Progenitor cell of endocrine pancreas (in vitro differentiated cells): ENCODE data around the gene HELQ. TPM values are rescaled to one million over a fixed set of nuclear protein-coding genes. Genes with fewer than 3 reads are reported as not detected.
"Not testable (repeated sequence)": the region's sequence is repeated elsewhere in the genome, so short reads cannot be mapped to it uniquely, and the experiment has no call there.

Experiments used
- DNase-seq: peaks from one replicate; pipeline ENCODE4 v3.0.0; 2021; ENCODE audit warnings: low spot score; ENCODE audit not compliant: unreplicated experiment
- H3K27ac Mint-ChIP-seq: 2 replicates; pipeline ENCODE4 v1.8.0; 2021; ENCODE audit warnings: mild to moderate bottlenecking, moderate library complexity, mixed read lengths
- H3K27me3 Mint-ChIP-seq: 2 replicates; pipeline ENCODE4 v1.8.0; 2021; ENCODE audit warnings: mixed read lengths
- H3K36me3 Mint-ChIP-seq: 2 replicates; pipeline ENCODE4 v1.8.0; 2022; ENCODE audit warnings: mixed read lengths; ENCODE audit not compliant: insufficient read depth
- H3K4me1 Mint-ChIP-seq: 2 replicates; pipeline ENCODE4 v1.8.0; 2021; ENCODE audit warnings: low read depth, mixed read lengths
- H3K4me3 Mint-ChIP-seq: 2 replicates; pipeline ENCODE4 v1.8.0; 2021; ENCODE audit warnings: low read depth, mild to moderate bottlenecking, moderate library complexity, mixed read lengths
- H3K9me3 Mint-ChIP-seq: 2 replicates; pipeline ENCODE4 v1.8.0; 2021; ENCODE audit warnings: low read depth, mixed read lengths
- long read RNA-seq: library from polyadenylated mRNA; unstranded; transcript quantifications from one replicate; pipeline ENCODE4 v2.0.0, GENCODE V29; 2020
- total RNA-seq: library from RNA; stranded (reverse); gene quantifications from 2 replicates; pipeline ENCODE4 v1.2.1, GENCODE V29; 2021
- TF ChIP-seq, protein P1 (sequence below): fragments of 200-600 bp; sonication (generic); IDR thresholded peaks from one replicate; pipeline ENCODE4 v1.5.0; 2021; ENCODE audit warnings: antibody characterized with exemption, mild to moderate bottlenecking; ENCODE audit not compliant: unreplicated experiment

Gene HELQ, protein sequence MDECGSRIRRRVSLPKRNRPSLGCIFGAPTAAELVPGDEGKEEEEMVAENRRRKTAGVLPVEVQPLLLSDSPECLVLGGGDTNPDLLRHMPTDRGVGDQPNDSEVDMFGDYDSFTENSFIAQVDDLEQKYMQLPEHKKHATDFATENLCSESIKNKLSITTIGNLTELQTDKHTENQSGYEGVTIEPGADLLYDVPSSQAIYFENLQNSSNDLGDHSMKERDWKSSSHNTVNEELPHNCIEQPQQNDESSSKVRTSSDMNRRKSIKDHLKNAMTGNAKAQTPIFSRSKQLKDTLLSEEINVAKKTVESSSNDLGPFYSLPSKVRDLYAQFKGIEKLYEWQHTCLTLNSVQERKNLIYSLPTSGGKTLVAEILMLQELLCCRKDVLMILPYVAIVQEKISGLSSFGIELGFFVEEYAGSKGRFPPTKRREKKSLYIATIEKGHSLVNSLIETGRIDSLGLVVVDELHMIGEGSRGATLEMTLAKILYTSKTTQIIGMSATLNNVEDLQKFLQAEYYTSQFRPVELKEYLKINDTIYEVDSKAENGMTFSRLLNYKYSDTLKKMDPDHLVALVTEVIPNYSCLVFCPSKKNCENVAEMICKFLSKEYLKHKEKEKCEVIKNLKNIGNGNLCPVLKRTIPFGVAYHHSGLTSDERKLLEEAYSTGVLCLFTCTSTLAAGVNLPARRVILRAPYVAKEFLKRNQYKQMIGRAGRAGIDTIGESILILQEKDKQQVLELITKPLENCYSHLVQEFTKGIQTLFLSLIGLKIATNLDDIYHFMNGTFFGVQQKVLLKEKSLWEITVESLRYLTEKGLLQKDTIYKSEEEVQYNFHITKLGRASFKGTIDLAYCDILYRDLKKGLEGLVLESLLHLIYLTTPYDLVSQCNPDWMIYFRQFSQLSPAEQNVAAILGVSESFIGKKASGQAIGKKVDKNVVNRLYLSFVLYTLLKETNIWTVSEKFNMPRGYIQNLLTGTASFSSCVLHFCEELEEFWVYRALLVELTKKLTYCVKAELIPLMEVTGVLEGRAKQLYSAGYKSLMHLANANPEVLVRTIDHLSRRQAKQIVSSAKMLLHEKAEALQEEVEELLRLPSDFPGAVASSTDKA
- total RNA-seq = 14.1 and 18.9 TPM in 2 replicates
- long read RNA-seq, transcript HELQ-201 (18 exons, 3,579 nt) = minor isoform, 5 of 58 reads
- long read RNA-seq, transcript HELQ-204 (17 exons, 3,315 nt) = minor isoform, 5 of 58 reads
- long read RNA-seq, transcript HELQ-202 (2 exons, 744 nt) = major isoform, 10 of 58 reads
- long read RNA-seq, partial matches to known transcripts = 21 of 58 reads
- long read RNA-seq, other reads (novel, unspliced or antisense) = 14 of 58 reads

DNA sequence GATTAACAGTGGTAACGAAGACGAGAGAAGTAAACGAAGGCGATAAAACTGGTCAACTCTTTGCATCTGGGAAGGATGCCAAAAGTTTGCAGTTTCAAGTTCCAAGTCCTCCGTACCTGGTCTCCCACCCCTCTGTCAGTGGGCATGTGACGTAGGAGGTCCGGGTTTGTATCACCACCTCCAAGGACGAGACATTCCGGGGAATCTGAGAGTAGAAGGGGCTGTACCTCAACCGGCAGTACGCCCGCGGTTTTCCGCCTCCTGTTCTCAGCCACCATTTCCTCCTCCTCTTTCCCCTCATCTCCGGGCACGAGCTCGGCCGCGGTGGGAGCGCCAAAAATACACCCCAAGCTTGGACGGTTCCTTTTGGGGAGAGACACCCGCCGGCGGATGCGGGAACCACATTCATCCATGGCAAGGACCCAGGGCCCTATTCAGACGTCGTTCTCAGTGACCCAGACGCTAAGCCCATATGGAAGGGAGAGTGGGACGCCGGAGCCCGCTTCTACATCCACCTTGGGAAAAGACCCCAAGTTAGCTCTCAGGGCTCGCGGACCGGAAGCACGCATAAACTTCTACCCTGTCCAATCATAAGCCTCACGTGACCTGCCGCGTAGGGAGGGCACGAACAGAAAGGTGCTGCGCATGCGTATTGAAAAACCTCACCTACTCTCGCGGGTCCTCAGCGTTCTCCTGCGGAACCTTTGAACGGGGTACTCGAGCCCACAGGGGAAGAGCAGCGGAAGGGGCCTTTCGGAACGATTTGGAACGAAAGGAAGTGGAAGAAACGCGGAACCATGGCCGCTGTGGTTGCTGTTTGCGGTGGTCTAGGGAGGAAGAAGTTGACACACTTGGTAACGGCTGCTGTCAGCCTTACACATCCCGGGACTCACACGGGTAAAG, at the start of gene HELQ, which contains the start of gene MRPS18C:
HELQ (minus strand) TSS at position 543 of the 903 bp plus-strand sequence; CDS start at position 413, 130 bp downstream.
MRPS18C (plus strand) TSS at position 778 of the 903 bp plus-strand sequence; CDS start at position 798, 20 bp downstream.
- peak within 1 kb of the TSS; percentile 99 for H3K4me3 Mint-ChIP-seq
- TF ChIP-seq, protein P1, sequence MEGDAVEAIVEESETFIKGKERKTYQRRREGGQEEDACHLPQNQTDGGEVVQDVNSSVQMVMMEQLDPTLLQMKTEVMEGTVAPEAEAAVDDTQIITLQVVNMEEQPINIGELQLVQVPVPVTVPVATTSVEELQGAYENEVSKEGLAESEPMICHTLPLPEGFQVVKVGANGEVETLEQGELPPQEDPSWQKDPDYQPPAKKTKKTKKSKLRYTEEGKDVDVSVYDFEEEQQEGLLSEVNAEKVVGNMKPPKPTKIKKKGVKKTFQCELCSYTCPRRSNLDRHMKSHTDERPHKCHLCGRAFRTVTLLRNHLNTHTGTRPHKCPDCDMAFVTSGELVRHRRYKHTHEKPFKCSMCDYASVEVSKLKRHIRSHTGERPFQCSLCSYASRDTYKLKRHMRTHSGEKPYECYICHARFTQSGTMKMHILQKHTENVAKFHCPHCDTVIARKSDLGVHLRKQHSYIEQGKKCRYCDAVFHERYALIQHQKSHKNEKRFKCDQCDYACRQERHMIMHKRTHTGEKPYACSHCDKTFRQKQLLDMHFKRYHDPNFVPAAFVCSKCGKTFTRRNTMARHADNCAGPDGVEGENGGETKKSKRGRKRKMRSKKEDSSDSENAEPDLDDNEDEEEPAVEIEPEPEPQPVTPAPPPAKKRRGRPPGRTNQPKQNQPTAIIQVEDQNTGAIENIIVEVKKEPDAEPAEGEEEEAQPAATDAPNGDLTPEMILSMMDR = no peak
- H3K9me3 Mint-ChIP-seq = no peaks in the 10 kb centered on the region
- peaks cover 20% of the 10 kb centered on the region for H3K36me3 Mint-ChIP-seq
- H3K27ac Mint-ChIP-seq = peak within 1 kb of the TSS; percentile 99
- DNase-seq = peak; percentile 88
- H3K4me1 Mint-ChIP-seq = peaks cover 14% of the 10 kb centered on the region
- H3K27me3 Mint-ChIP-seq = no peaks in the 10 kb centered on the region

DNA sequence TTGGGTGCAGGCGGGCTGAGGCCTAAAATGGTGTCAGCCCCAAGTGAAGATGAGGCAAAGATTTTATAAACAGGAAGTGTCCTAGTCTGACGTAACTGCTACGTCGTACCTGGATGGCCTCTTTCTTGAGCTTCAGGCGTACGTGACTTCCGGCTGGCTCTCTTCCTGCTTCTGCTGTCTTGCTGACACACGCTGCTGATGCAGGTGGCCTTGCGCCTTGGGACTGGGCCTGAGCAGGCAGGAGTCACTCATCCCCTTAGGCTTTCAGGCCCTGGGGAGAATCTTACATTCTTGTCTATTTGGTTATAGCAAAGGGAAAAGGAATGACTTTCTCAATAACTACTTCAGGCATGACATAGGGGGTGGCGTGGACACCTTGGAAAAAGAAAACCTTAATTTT, 49.4 kb upstream of the HELQ start:
- TF ChIP-seq, protein P1 = no peak

DNA sequence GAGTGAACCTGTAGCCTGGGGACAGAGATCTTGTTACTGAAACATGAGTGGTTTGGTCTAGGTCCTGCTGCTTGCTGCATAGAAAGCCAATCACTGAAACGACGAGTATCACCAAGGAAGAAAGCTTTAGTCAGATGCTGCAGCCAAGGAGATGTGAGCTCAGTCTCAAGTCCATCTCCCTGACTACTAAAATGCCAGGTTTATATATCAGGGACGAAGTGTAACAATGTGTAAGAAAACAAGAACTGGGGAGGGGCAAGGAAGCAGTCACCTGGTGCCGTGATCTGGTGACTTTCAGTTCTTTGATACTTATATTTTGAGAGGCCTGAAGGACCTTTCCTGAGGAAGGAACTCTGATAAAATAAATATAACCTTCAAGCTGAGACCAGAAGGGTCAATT, 48.9 kb upstream of the HELQ start:
- no peaks in the 10 kb centered on the region for H3K36me3 Mint-ChIP-seq
- H3K4me3 Mint-ChIP-seq = no peak overlapping the region
- peaks cover 4% of the 10 kb centered on the region for H3K27me3 Mint-ChIP-seq
- TF ChIP-seq, protein P1 = no peak
- H3K4me1 Mint-ChIP-seq = no peaks in the 10 kb centered on the region
- H3K27ac Mint-ChIP-seq = no peak overlapping the region
- no peak for DNase-seq
- peaks cover 7% of the 10 kb centered on the region for H3K9me3 Mint-ChIP-seq

More for the DNA sequence above, 49.4 kb upstream of the HELQ start:
- no peak overlapping the region for H3K4me3 Mint-ChIP-seq
- H3K27ac Mint-ChIP-seq = no peak overlapping the region
- DNase-seq = no peak
- H3K27me3 Mint-ChIP-seq = peaks cover 4% of the 10 kb centered on the region
- H3K36me3 Mint-ChIP-seq = no peaks in the 10 kb centered on the region
- H3K4me1 Mint-ChIP-seq = no peaks in the 10 kb centered on the region
- H3K9me3 Mint-ChIP-seq = peaks cover 9% of the 10 kb centered on the region

DNA sequence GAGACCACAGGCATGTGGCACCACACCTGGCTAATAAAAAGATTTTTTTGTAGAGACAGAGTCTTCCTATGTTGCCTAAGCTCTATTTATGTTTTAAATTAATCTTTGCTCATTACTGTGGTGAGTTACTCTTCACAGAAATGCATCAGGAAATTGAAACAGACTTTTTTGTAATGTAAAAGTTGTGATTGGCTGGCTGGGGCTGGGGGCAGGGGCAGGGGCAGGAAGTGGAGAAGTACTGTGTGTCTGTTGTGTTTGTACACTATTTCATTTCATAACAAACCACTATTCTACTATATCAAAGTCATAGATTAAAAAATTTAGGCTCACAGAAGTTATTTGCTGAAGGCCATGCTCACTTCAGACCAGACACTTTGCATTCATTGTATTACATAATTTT, 48.4 kb upstream of the HELQ start:
- TF ChIP-seq, protein P1 = no peak
- H3K4me1 Mint-ChIP-seq = no peaks in the 10 kb centered on the region
- H3K36me3 Mint-ChIP-seq = no peaks in the 10 kb centered on the region
- H3K27me3 Mint-ChIP-seq = peaks cover 4% of the 10 kb centered on the region
- DNase-seq = no peak
- H3K27ac Mint-ChIP-seq = no peak overlapping the region
- peaks cover 2% of the 10 kb centered on the region for H3K9me3 Mint-ChIP-seq
- H3K4me3 Mint-ChIP-seq = no peak overlapping the region

DNA sequence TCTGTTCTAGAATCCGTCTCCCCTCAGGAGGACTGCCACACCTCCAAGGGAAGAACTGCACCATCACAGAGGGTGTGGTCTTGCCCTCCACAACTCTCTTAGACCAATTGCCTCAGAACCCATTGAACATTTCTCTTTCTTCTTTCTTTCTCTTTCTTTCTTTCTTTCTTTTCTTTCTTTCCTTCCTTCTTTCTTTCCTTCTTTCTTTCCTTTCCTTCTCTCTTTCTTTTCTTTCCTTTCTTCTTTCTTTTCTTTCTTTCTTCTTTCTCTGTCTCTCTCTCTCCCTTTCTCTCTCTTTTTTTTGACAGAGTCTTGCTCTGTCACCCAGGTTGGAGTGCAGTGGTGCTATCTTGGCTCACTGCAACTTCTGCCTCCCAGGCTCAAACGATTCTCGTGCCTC, 46.0 kb upstream of the HELQ start:
- H3K4me1 Mint-ChIP-seq, H3K27ac Mint-ChIP-seq, H3K27me3 Mint-ChIP-seq, DNase-seq, H3K36me3 Mint-ChIP-seq, H3K9me3 Mint-ChIP-seq, H3K4me3 Mint-ChIP-seq: not testable (repeated sequence)
